GM18951 (cell line): ENCODE results near the gene ADORA2A.

Source experiments
- POLR2A ChIP-seq: IDR thresholded peaks from 4 replicates; pipeline ENCODE4 v1.6.1; 2011; ENCODE audit warnings: mild to moderate bottlenecking; ENCODE audit not compliant: insufficient read length, insufficient read depth; ENCODE audit errors: extremely low read depth
- in situ Hi-C: fragments of 300-500 bp; cut with MboI; formaldehyde crosslinking; loops from one replicate; pipeline ENCODE4 v1.12.0; 2022; ENCODE audit warnings: low sequenced_read_pairs, mixed read lengths, inconsistent platforms; ENCODE audit not compliant: unreplicated experiment

ADORA2A gene

DNA sequence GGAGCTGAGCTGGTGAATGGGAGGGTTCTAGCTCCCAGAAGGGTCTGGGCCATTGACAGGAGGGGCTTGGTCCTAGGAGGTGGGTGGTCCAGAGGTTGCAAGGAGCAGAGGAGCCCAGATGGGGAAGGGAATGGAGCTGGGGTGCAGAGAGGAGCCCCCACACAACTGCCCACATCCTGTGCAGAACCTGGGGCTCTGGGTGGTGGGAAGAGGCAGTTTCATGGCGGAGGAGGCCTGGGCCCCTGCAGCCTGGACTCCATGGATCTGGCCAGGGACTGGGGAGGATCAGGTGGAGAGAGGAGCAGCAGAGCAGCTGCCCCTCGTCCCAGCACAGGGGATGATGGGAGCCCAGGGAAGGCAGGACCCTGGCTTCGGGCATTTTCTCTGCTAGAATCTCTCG, 963 bp upstream of the ADORA2A start:
- in situ Hi-C loops = no loop called here
- no peak for TF ChIP-seq POLR2A

- in situ Hi-C loops = no loop called here
- no peak for TF ChIP-seq POLR2A
Observed at GRCh38 chr22:24426851-24427499, 424 bp upstream of the ADORA2A start.

- TF ChIP-seq POLR2A = peak; percentile 17
- in situ Hi-C loops = no loop called here
Observed at GRCh38 chr22:24428751-24429410, 1.5 kb downstream of the ADORA2A start.

GRCh38 chr22:24429411-24430365, 2.3 kb downstream of the ADORA2A start:
- in situ Hi-C loops = no loop called here
- peak; percentile 25 for TF ChIP-seq POLR2A

GRCh38 chr22:24430431-24431308, 3.3 kb downstream of the ADORA2A start:
- no peak for TF ChIP-seq POLR2A
- in situ Hi-C loops = no loop called here

- TF ChIP-seq POLR2A = no peak
- in situ Hi-C loops = no loop called here
Observed at GRCh38 chr22:24431309-24432034, 4.1 kb downstream of the ADORA2A start.

- in situ Hi-C loops = no loop called here
- no peak for TF ChIP-seq POLR2A
Observed at GRCh38 chr22:24432059-24432853, 4.9 kb downstream of the ADORA2A start.

DNA sequence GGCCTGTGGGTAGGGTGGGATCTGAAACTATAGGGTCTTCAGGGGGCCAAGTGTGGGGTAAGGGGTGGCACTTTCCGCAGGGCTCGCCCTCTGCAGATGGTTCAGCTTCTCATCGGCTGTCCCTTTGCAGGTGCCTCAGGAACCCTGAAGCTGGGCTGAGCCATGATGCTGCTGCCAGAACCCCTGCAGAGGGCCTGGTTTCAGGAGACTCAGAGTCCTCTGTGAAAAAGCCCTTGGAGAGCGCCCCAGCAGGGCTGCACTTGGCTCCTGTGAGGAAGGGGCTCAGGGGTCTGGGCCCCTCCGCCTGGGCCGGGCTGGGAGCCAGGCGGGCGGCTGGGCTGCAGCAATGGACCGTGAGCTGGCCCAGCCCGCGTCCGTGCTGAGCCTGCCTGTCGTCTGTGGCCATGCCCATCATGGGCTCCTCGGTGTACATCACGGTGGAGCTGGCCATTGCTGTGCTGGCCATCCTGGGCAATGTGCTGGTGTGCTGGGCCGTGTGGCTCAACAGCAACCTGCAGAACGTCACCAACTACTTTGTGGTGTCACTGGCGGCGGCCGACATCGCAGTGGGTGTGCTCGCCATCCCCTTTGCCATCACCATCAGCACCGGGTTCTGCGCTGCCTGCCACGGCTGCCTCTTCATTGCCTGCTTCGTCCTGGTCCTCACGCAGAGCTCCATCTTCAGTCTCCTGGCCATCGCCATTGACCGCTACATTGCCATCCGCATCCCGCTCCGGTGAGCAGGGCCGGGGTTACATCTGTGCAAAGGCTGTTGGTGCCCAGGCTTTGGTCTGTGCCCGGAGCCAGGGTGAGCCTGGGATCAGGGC, 5.8 kb downstream of the ADORA2A start:
- in situ Hi-C loops = no loop called here
- peak; percentile 25 for TF ChIP-seq POLR2A

DNA sequence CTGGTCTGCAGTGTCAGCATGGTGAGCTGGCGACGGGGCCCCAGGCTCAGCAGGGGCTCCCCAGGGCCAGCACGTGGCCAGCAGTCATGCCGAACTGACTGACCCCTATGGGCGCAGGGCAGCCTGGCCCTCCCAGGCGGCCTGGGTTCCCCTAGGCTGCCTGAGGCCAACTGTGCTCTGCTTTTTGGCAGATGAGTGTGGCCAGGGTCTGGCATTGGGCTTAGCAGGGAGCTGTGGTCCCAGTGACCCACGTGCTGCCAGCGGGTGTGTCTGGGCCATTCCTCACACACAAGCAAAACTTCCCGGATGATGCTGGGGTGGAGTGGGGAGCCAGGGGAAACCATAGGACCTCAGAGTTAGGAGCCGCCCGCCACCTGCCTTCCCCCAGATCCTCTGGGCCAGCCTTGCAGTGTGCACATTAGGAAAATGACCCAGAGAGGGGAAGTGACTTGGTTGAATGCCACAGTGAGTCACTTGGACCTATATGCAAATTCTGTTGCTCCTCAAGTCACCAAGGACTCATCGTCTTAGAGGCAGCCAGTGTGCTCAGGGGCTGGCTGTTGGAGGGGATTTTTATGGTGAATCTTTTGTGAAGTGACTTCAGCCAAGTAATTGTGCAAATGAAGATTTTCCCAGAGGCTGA, 6.5 kb downstream of the ADORA2A start:
- in situ Hi-C loops = no loop called here
- TF ChIP-seq POLR2A = peak; percentile 70
